Measurements from ENCODE around the gene NAT16. TPM values are rescaled to one million over a fixed set of nuclear protein-coding genes. Genes with fewer than 3 reads are reported as not detected.

NAT16 gene
- total and polyA plus RNA-seq, 2 of the 8 experiments (the other 6 are each of a cell fraction or from before 2014, with no cell fraction given) = 0.26 to 0.84 TPM

DNA sequence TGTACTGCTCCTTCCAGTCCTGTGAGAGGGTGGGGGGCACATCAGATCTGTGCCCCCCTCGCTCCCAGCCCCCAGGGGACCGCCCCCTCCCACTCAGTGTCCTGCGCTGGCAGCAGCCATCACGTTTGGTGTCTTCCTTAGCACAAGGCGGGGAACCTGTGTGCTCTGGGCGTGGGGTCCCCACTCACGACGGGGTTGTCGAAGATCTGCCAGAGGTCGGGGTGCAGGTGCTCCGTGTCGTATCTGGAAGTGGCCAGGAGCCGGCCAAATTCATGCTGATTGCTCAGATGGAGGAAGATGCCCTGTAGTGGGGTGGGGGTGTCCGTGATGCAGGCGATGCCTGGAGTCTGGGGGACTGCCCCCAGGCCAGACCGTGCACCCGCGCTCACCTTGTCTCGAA is 30.1 kb upstream of the NAT16 start:
- Histone ChIP-seq H3K23me2 (ENCODE audit: low read depth, low read length) (no peaks in the 10 kb centered on the region), H2AK5ac (ENCODE audit: low read depth, low read length) (no peak overlapping the region), H3K36me3 (ENCODE audit: control insufficient read depth in 2 of 4, insufficient read depth in 4 of 4, low read length in 3 of 4) (peaks cover 0 to 4% (median 0%) of the 10 kb centered on the region in 4 experiments; a peak in 3 of 8 replicates), H4K91ac (replicated peaks; ENCODE audit: insufficient read length, low read length) (no peak overlapping the region), H3K4ac (replicated peaks; ENCODE audit: insufficient read length, low read depth, low read length) (no peak overlapping the region), H3K23ac (ENCODE audit: insufficient read length) (no peak overlapping the region), H3K4me3 (ENCODE audit: extremely low read depth in 1 of 4, insufficient read depth in 2 of 4, low read depth in 3 of 4, low read length in 4 of 4) (no peak overlapping the region), H2BK120ac (replicated peaks; ENCODE audit: low read depth, low read length) (no peak overlapping the region), H4K20me1 (replicated peaks in 1 of 2; ENCODE audit: control insufficient read depth in 1 of 2, insufficient read depth in 2 of 2, low read length in 2 of 2) (peaks cover 0 to 2% of the 10 kb centered on the region in 2 experiments), H2BK12ac (ENCODE audit: low read depth, low read length) (no peak overlapping the region), H2AFZ (ENCODE audit: low read length) (no peak overlapping the region), H4K5ac (ENCODE audit: insufficient read length, low read depth, low read length) (no peak overlapping the region), H4K8ac (ENCODE audit: extremely low read depth, insufficient read depth, low read length) (no peak overlapping the region), H3K4me2 (ENCODE audit: insufficient read depth in 1 of 2, low read depth in 2 of 2, low read length in 2 of 2) (no peak overlapping the region), H3K9ac (replicated peaks in 1 of 4; ENCODE audit: extremely low read depth in 1 of 4, low read depth in 3 of 4, low read length in 3 of 4) (no peak overlapping the region), H3K18ac (ENCODE audit: extremely low read depth, low read length) (no peak overlapping the region), H3K14ac (ENCODE audit: insufficient read length) (no peak overlapping the region), H3K9me3 (ENCODE audit: insufficient read depth in 2 of 2, low read depth in 1 of 2, low read length in 1 of 2) (no peaks in the 10 kb centered on the region), H3K79me1 (ENCODE audit: low read depth, low read length) (no peaks in the 10 kb centered on the region), H3K27me3 (replicated peaks in 1 of 4; ENCODE audit: control insufficient read depth in 3 of 4, extremely low read depth in 1 of 4, insufficient read depth in 3 of 4, low read length in 3 of 4) (no peaks in the 10 kb centered on the region), H2BK20ac (ENCODE audit: low read length) (no peak overlapping the region), H3K27ac (ENCODE audit: low read depth, low read length) (no peak overlapping the region), H2BK5ac (ENCODE audit: low read depth, low read length) (no peak overlapping the region), H3K56ac (replicated peaks; ENCODE audit: insufficient read length, low read depth, low read length) (no peak overlapping the region), H3K4me1 (replicated peaks in 1 of 4; ENCODE audit: control insufficient read depth in 3 of 4, insufficient read depth in 4 of 4, low read length in 3 of 4) (peaks cover 0 to 2% (median 0%) of the 10 kb centered on the region in 4 experiments; a peak in 1 of 7 replicates), H2BK15ac (ENCODE audit: low read length) (no peak overlapping the region), H3K79me2 (ENCODE audit: control insufficient read depth in 1 of 2, insufficient read depth in 2 of 2, low read length in 2 of 2) (no peaks in the 10 kb centered on the region)
- POLR2A ChIA-PET (ENCODE audit: partially characterized antibody) = interaction anchor here (0.9 to 1.8 kb wide), 4 partner anchors 10 to 64 kb away, joined by 3 to 6 read pairs (median 4); partner anchors contain the start of gene MOGAT3
- CTCF ChIA-PET (ENCODE audit: partially characterized antibody) = interaction anchor here (1.1 to 1.6 kb wide), 5 partner anchors 17 to 72 kb away, joined by 3 to 7 read pairs (median 4); no protein-coding TSS in a partner anchor
- 95% methylated on average over 18 of the region's 19 CpGs; no CpG with 5 or more reads in 1 of the 2 experiments for WGBS, 2 experiments (ENCODE audit: extremely low coverage in 1 of 2, insufficient coverage in 1 of 2, insufficient read length in 1 of 2, insufficient replicate concordance in 2 of 2, low coverage in 1 of 2, low lambda C conversion rate in 2 of 2, missing lambda C conversion rate in 1 of 2)
- TF ChIP-seq EP300 (IDR thresholded peaks at IDR 0.05; ENCODE audit: borderline replicate concordance in 1 of 2, low read depth in 2 of 2, low read length in 2 of 2) (no peak), SIX5 (IDR thresholded peaks at IDR 0.05; ENCODE audit: low read depth, low read length) (no peak)
- no peak for FAIRE-seq
- no peak for DNase-seq (ENCODE audit: low read depth in 1 of 2, low spot score in 2 of 2)

Measured in H1 (cell line).